HepG2 (cell line): ENCODE results near the gene MMP23B.

Experiments used
- ATF3 ChIP-seq: sonication (generic); formaldehyde crosslinking; IDR thresholded peaks from 2 replicates; pipeline ENCODE4 v1.4.0; 2020; ENCODE audit warnings: missing genetic modification reagents
- BRD4 ChIP-seq: sonication (generic); formaldehyde crosslinking; IDR thresholded peaks from 2 replicates; pipeline ENCODE4 v1.4.0; 2020; ENCODE audit warnings: missing genetic modification reagents
- CEBPZ ChIP-seq: IDR thresholded peaks from 2 replicates; pipeline ENCODE4 v1.6.1; 2012; ENCODE audit warnings: low read length, improper control_type of control experiment
- CTCF ChIP-seq: sonication (generic); formaldehyde crosslinking; IDR thresholded peaks from 2 replicates; pipeline ENCODE4 v1.5.0; 2020; ENCODE audit warnings: mild to moderate bottlenecking, missing genetic modification reagents, moderate library complexity
- EP300 ChIP-seq, 3 experiments: sonication (generic) in 1 of 3; formaldehyde crosslinking in 1 of 3; IDR thresholded peaks; 2 replicates each; pipeline versions ENCODE4 v1.5.1 to v1.6.1; 2011 to 2020; ENCODE audit warnings: low read depth in 2 of 3, low read length in 2 of 3, borderline replicate concordance in 1 of 3, improper control_type of control experiment in 1 of 3, mild to moderate bottlenecking in 1 of 3, missing genetic modification reagents in 1 of 3, moderate library complexity in 1 of 3
- GABPA ChIP-seq, 2 experiments: IDR thresholded peaks; 2 replicates each; pipeline ENCODE4 v1.6.1; 2011 to 2016; ENCODE audit warnings: low read depth in 2 of 2, low read length in 1 of 2, missing biosample characterization in 1 of 2, missing genetic modification characterization in 1 of 2
- RAD21 ChIP-seq: fragments of 450-650 bp; formaldehyde crosslinking; IDR thresholded peaks from 2 replicates; pipeline ENCODE4 v1.5.0; 2020; ENCODE audit warnings: mild to moderate bottlenecking
- RAD51 ChIP-seq: fragments of 450-650 bp; IDR thresholded peaks from 2 replicates; pipeline ENCODE4 v1.6.1; 2016; ENCODE audit warnings: borderline replicate concordance
- SMC3 ChIP-seq: IDR thresholded peaks from 2 replicates; pipeline ENCODE4 v1.6.1; 2011; ENCODE audit warnings: low read length, improper control_type of control experiment
- SOX6 ChIP-seq, 2 experiments: fragments of 450-650 bp in 1 of 2; sonication (generic) in 1 of 2; formaldehyde crosslinking in 1 of 2; IDR thresholded peaks; 2 replicates each; pipeline versions ENCODE4 v1.4.0 to v1.6.1; 2017 to 2020; ENCODE audit warnings: antibody characterized with exemption in 1 of 2, mild to moderate bottlenecking in 1 of 2, missing genetic modification reagents in 1 of 2
- ZNF251 ChIP-seq: sonication (generic); formaldehyde crosslinking; IDR thresholded peaks from 2 replicates; pipeline ENCODE4 v1.9.0; 2021; ENCODE audit warnings: mild to moderate bottlenecking, missing genetic modification reagents
- ZNF274 ChIP-seq: sonication (generic); formaldehyde crosslinking; IDR thresholded peaks from 2 replicates; pipeline ENCODE4 v1.5.1; 2020; ENCODE audit warnings: mild to moderate bottlenecking, missing genetic modification reagents

- no peak for TF ChIP-seq CTCF (CRISPR knock-in tag)
- no peak for TF ChIP-seq SOX6 (IDR thresholded peaks at IDR 0.05)
- TF ChIP-seq SOX6 (CRISPR knock-in tag; IDR thresholded peaks at IDR 0.05): no peak
- TF ChIP-seq ATF3 (CRISPR knock-in tag): no peak
- TF ChIP-seq BRD4 (CRISPR knock-in tag): no peak
- no peak for TF ChIP-seq ZNF274 (CRISPR knock-in tag)
- TF ChIP-seq GABPA (IDR thresholded peaks at IDR 0.05; ENCODE audit: low read depth, low read length): no peak
- TF ChIP-seq GABPA (CRISPR knock-in tag; IDR thresholded peaks at IDR 0.05; ENCODE audit: low read depth): no peak
- no peak for TF ChIP-seq EP300 (IDR thresholded peaks at IDR 0.05; ENCODE audit: low read depth in 2 of 2, low read length in 2 of 2)
- TF ChIP-seq EP300 (CRISPR knock-in tag; IDR thresholded peaks at IDR 0.05; ENCODE audit: borderline replicate concordance): no peak
- TF ChIP-seq ZNF251 (CRISPR knock-in tag): no peak
- TF ChIP-seq RAD51: no peak
- TF ChIP-seq SMC3: no peak
- TF ChIP-seq CEBPZ: no peak
- TF ChIP-seq RAD21 (CRISPR knock-in tag): no peak
Measured at GRCh38 chr1:1621173-1622009, 10.6 kb upstream of the MMP23B start.
